Amniotic stem cell (primary cell): ENCODE results near the gene GDPD3.
"Not testable (repeated sequence)": the region's sequence is repeated elsewhere in the genome, so short reads cannot be mapped to it uniquely, and the experiment has no call there.

Experiments used
- DNase-seq: peaks from one replicate; lab custom pipeline; 2025; lab: John Stamatoyannopoulos, UW

GDPD3 gene

GRCh38 chr16:30113031-30113710 is at the start of gene GDPD3:
Gene GDPD3, minus strand, starts transcription at chr16:30113537. Its CDS starts 59 bp downstream, at chr16:30113478.
- no peak for DNase-seq

DNA sequence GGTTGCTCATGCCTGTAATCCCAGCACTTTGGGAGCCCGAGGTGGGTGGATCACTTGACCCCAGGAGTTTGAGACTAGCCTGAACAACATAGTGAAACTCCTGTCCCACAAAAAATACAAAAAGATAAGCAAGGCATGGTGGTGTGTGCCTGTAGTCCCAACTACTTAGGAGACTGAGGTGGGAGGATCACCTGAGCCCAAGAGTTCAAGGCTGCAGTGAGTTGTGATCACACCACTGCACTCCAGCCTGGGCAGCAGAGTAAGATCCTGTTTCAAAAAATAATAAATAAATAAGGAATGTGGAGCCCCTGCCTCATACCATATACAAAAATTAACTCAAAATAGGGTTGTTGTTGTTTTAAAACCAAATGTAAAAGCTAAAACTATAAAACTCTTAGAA is 43.9 kb upstream of the GDPD3 start:
- DNase-seq, result no peak

DNA sequence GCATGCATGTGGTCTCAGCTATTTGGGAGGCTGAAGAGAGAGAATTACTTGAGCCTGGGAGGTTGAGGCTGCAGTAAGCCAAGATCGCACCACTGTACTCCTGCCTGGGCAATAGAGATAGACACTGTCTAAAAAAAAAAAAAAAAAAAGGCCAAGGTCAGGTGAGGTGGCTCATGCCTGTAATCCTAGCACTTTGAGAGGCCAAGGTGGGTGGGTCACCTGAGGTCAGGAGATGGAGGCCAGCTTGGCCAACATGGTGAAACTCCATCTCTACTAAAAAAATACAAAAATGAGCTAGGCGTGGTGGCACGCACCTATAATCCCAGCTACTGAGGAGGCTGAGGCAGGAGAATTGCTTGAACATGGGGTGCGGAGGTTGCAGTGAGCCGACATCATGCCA is 41.9 kb upstream of the GDPD3 start:
- DNase-seq, result no peak

GRCh38 chr16:30152517-30152916 is 39.2 kb upstream of the GDPD3 start:
- no peak for DNase-seq

- DNase-seq, result no peak
These were observed 37.8 kb upstream of the GDPD3 start for GRCh38 chr16:30151091-30151490.

DNA sequence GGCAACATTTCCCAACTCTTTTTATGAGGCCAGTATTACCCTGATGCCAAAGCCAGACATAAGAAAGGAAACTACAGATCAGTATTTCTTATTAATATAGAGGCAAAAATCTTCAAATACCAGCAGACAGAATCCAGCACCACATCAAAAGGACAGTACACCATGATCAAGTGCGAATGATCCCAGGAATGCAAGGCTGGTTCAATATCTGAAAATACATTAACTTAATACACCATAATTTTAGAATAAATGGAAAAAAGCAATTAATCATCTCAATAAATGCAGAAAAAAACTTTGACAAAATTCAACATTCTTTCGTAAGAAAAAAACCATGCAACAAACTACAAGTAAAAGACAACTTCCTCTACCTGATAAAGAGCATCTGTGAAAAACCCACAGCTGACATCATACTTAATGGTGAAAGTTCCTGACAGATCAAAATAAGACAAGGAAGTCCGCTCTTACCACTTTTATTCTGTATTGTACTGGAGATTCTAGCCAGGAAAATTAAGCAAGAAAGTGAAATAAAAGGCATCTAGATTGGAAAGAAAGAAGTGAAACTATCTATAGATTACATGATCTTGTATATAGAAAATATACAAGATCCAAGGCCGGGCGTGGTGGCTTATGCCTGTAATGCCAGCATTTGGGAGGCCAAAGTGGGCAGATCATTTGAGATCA is 36.1 kb upstream of the GDPD3 start:
- DNase-seq, result no peak

GRCh38 chr16:30147843-30148510 is 34.6 kb upstream of the GDPD3 start:
- DNase-seq, result no peak

GRCh38 chr16:30145657-30146056 is 32.3 kb upstream of the GDPD3 start:
- DNase-seq, result no peak

DNA sequence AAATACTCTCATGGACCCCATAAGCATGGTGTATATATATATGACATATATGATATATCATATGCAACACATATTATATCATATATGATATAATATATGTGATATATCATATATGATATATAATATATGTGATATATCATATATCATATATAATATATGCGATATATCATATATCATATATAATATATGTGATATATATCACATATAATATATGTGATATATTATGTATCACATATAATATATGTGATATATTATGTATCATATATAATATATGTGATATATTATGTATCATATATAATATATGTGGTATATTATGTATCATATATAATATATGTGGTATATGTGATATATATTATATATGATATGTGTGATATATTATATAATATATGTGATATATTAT is 31.6 kb upstream of the GDPD3 start:
- no peak for DNase-seq

GRCh38 chr16:30144017-30144416 is 30.7 kb upstream of the GDPD3 start:
- no peak for DNase-seq

- DNase-seq, result no peak
These were observed 30.0 kb upstream of the GDPD3 start for GRCh38 chr16:30143347-30143702.

- DNase-seq, result no peak
These were observed 29.5 kb upstream of the GDPD3 start for GRCh38 chr16:30142672-30143346.

DNA sequence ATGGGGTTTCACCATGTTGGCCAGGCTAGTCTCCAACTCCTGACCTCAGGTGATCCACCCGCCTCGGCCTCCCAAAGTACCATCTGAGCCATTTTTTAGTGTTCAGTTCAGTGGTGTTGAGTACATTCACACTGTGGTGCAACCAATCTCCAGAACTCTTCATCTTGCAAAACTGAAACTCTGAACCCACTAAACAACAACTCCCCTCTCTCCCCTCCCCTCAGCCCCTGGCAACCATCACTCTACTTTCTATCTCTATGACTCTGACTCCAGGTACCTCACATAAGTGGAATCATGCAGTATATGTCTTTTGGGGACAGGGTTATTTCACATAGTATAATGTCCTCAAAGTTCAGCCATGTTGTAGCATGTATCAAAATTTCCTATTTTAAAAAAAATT is 28.4 kb upstream of the GDPD3 start:
- no peak for DNase-seq

DNA sequence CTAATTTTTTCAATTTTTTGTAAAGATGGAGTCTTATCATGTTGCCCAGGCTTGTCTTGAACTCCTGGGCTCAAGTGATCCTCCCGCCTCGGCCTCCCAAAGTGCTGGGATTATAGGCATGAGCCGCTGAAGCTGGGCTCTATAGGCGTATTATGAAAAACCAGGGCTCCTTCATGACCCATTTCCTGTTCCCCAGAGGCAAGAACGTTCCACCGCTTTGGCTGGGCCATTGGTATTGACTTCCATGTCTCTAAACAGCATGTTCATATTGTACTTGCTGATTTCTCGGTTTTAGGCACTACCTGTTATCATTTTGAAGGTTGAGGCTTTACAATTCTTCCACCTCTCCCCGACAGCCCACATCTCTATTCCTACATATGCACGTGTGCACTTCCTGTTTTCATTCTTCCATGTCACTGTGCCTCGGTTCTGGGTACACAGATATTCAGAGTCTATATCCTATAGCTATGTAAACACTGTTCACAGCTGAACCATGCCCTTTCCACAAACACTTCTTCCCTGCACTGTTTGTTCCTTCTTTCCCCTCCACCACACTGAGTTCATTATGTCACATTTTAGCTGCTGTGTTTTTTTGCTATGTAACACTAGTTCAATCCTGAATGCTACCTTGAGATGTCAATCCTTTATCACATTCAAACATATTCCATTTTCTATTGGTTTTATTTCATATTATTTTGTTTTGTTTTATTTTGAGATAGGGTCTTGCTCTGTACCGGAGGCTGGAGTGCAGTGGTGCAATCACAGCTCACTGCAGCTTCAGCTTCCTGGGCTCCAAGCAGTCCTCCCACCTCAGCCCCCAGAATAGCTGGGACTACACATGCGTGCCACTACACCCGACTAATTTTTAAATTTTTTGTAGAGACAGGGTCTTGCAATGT is 26.5 kb upstream of the GDPD3 start:
- no peak for DNase-seq

GRCh38 chr16:30137897-30138296 is 24.6 kb upstream of the GDPD3 start:
- no peak for DNase-seq

GRCh38 chr16:30136971-30137605 is 23.8 kb upstream of the GDPD3 start:
- no peak for DNase-seq

DNA sequence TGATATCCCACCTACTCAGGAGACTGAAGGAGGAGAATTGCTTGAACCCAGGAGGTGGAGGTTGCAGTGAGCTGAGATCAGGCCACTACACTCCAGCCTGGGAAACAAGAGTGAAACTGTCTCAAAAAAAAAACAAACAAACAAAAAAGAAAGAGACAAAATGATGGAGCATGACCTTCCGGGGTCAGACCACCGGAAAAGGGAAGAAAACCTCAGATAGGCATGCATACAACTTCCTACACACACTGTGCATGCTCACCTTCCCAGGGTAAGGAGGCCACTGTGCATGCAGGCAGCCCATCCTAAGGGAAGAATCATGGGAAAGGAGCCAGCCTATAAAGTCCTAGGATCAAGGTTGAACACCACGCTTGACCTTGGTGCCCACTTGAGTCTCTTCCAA is 19.3 kb upstream of the GDPD3 start:
- no peak for DNase-seq

DNA sequence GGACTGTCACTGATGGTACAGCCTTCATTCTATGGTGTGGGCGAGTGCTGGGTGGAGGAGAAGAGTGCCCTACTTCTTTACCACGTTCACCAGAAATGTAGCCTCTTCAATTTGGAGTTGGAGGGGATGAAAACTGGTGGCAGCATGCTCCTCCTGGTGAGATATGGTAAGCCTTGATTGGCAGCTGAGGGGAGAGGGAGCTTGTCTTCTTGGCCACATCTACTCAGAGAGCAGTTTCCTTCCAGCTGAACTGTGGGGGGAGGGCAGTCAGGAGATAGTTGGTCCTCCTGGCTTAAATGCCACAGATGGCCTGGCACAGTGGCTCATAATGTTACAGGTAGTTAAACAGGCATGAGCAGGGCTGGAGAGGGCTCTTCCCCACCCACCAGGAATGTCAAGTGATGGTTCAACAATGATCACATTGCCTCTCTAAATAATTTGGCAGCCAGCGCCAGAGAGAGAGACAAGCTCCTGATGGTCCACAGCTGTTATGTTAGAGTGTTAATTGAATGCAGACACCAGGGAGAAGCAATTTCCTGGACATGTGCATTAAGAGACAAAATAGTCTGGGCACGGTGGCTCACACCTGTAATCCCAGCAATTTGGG is 18.6 kb upstream of the GDPD3 start:
- no peak for DNase-seq

DNA sequence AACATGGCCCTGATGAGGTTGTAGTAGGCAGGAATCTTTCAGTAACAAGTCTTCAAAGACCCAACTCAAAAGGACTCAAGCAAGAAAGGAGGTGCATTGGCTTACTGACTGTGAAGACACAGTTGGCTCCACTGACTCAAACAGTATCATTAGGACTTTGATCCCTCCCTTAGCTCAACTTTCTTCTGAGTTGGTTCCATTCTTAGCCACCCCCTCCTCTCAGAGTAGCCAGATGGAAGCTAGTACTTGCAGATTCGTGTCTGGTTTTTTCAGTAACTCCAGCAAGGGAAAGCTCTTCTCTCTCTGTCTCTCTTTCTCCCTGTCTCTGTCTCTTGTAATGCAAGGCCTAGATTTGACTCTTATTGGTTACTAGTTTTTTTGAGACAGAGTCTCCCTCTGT is 14.7 kb upstream of the GDPD3 start:
- no peak for DNase-seq

- not testable (repeated sequence) for DNase-seq
These were observed 12.4 kb upstream of the GDPD3 start for GRCh38 chr16:30125690-30126089.

- no peak for DNase-seq
These were observed 11.6 kb upstream of the GDPD3 start for GRCh38 chr16:30124985-30125379.
